Lung (tissue), 16 donors: ENCODE measurements around the gene TEX28. TPM values are rescaled to one million over a fixed set of nuclear protein-coding genes. Genes with fewer than 3 reads are reported as not detected.
A peak's percentile ranks its signal among the peaks of the same experiment; 100 is the strongest.
"Not testable (repeated sequence)": the region's sequence is repeated elsewhere in the genome, so short reads cannot be mapped to it uniquely, and the experiment has no call there.

Experiments used
- ATAC-seq: fragments of 200-7000 bp; cut with Tn5 transposase; one replicate; pipeline ENCODE4 v1.9.1; 2020; ENCODE audit warnings: moderate number of reproducible peaks; ENCODE audit not compliant: insufficient read depth, low FRiP score
- DNase-seq, 3 donors: peaks; one replicate each; pipeline ENCODE4 v3.0.0-alpha.2; 2013 to 2017
- H3K27ac ChIP-seq, 2 donors: one replicate each; pipeline ENCODE4 v1.5.1; 2013; ENCODE audit warnings: mild to moderate bottlenecking in 2 of 2, moderate library complexity in 2 of 2, control low read depth in 1 of 2, inconsistent platforms in 1 of 2, low read depth in 1 of 2, low read length in 1 of 2
- H3K27me3 ChIP-seq, 3 donors: one replicate each; pipeline ENCODE4 v1.5.1; 2013; ENCODE audit warnings: low read length in 2 of 3; ENCODE audit not compliant: control insufficient read depth in 3 of 3, insufficient read depth in 3 of 3
- H3K36me3 ChIP-seq, 4 donors: one replicate each; pipeline ENCODE4 v1.5.1; 2013; ENCODE audit warnings: low read length in 4 of 4, mild to moderate bottlenecking in 1 of 4, moderate library complexity in 1 of 4; ENCODE audit not compliant: control insufficient read depth in 4 of 4, insufficient read depth in 4 of 4
- H3K4me1 ChIP-seq, 5 donors: one replicate each; pipeline ENCODE4 v1.5.1; 2013; ENCODE audit warnings: low read length in 5 of 5, mild to moderate bottlenecking in 2 of 5, moderate library complexity in 1 of 5; ENCODE audit not compliant: control insufficient read depth in 5 of 5, insufficient read depth in 5 of 5
- H3K4me3 ChIP-seq: one replicate; pipeline ENCODE4 v1.5.1; 2013; ENCODE audit warnings: mild to moderate bottlenecking, control low read depth, moderate library complexity
- H3K9ac ChIP-seq, 2 donors: one replicate each; pipeline ENCODE4 v1.5.1; 2013; ENCODE audit warnings: low read length in 2 of 2, control low read depth in 1 of 2; ENCODE audit not compliant: insufficient read depth in 1 of 2
- H3K9me3 ChIP-seq, 4 donors: one replicate each; pipeline ENCODE4 v1.5.1; 2013; ENCODE audit warnings: low read length in 3 of 4, mild to moderate bottlenecking in 1 of 4, moderate library complexity in 1 of 4; ENCODE audit not compliant: control insufficient read depth in 4 of 4, insufficient read depth in 3 of 4
- WGBS, 2 donors: extraction: QIAGEN DNeasy Blood & Tissue Kit; methylation state at CpG; one replicate each; pipeline ENCODE4 v1.1.7; 2013; 5-methylcytosine and 5-hydroxymethylcytosine counted together
- long read RNA-seq, 5 donors: transcript quantifications; one replicate each; lab custom pipeline, GENCODE V29; 2026
- polyA plus RNA-seq, 2 donors: library from polyadenylated mRNA; stranded (reverse); fragments of 200-250 nt; gene quantifications; one replicate each; pipeline ENCODE4 v1.2.1, GENCODE V29; 2013
- total RNA-seq, 2 donors: library from RNA; depleted of rRNA in 1 of 2; stranded (reverse); fragments of >200 nt in 1 of 2; gene quantifications; one replicate each; pipeline ENCODE4 v1.2.1, GENCODE V29; 2014 to 2021
- TF ChIP-seq, protein P1 (sequence below): IDR thresholded peaks from 2 replicates; pipeline ENCODE4 v1.5.1; 2012; ENCODE audit warnings: mild to moderate bottlenecking; ENCODE audit errors: control extremely low read depth, extremely low read depth
- donor health status: control.
- donor health status: control.
- donor health status: Bipolar disorder and iron deficiency.
- donor health status: healthy.
- donor health status: DM: yes; HTN: yes; CAD: no.

The TEX28 gene, protein sequence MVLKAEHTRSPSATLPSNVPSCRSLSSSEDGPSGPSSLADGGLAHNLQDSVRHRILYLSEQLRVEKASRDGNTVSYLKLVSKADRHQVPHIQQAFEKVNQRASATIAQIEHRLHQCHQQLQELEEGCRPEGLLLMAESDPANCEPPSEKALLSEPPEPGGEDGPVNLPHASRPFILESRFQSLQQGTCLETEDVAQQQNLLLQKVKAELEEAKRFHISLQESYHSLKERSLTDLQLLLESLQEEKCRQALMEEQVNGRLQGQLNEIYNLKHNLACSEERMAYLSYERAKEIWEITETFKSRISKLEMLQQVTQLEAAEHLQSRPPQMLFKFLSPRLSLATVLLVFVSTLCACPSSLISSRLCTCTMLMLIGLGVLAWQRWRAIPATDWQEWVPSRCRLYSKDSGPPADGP
- not detected for total RNA-seq
- polyA plus RNA-seq: under 1 TPM in 1 of 2 donors, not detected in 1; 0.02 TPM
- long read RNA-seq, donor 1: 0 reads
- long read RNA-seq, donor 2: 0 reads
- long read RNA-seq, donor 3: 0 reads
- long read RNA-seq, donor 4: 0 reads
- long read RNA-seq, donor 5: 0 reads

DNA sequence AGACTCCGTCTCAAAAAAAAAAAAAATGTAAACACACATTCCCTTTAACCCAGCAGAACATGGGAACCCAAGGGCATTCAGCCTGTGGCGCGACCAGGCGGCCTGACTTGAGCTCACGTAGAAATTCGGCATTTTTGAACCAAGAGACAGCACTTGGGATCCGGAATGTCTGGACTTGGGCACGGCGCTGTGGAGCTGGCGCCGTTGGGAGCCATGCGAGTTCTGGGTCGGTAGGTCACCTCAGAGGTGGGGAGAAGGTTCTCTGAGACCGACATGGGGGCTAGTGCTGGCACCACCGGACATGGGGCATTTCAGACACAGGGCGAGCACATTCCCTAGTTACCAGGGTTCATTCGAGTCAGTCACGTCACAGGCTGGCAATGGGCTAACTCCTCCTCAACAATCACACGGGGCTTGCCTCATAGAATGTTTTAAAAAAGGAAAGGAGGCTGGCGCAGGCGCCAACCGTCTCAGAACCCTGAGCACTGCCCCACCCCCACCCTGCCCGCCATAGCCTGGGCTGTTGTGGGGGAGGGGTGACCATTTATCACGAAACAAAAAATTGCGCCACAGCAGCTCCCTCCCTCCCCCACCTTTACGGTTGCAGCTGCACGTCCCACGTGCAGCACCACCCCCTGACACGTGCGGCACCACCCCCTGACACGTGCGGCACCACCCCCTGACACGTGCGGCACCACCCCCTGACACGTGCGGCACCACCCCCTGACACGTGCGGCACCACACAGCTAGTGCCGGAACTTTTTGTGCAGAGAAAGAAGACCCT, at the start of gene TEX28:
TEX28 (minus strand) TSS at position 334 of the 784 bp plus-strand sequence. CDS start 3,007 bp downstream, outside the sequence.
- no peak for ATAC-seq
- TF ChIP-seq, protein P1, sequence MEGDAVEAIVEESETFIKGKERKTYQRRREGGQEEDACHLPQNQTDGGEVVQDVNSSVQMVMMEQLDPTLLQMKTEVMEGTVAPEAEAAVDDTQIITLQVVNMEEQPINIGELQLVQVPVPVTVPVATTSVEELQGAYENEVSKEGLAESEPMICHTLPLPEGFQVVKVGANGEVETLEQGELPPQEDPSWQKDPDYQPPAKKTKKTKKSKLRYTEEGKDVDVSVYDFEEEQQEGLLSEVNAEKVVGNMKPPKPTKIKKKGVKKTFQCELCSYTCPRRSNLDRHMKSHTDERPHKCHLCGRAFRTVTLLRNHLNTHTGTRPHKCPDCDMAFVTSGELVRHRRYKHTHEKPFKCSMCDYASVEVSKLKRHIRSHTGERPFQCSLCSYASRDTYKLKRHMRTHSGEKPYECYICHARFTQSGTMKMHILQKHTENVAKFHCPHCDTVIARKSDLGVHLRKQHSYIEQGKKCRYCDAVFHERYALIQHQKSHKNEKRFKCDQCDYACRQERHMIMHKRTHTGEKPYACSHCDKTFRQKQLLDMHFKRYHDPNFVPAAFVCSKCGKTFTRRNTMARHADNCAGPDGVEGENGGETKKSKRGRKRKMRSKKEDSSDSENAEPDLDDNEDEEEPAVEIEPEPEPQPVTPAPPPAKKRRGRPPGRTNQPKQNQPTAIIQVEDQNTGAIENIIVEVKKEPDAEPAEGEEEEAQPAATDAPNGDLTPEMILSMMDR: no peak
- H3K9me3 ChIP-seq: peaks cover 0 to 12% (median 0%) of the 10 kb centered on the region in 4 donors
- no peak for DNase-seq
- no peaks in the 10 kb centered on the region for H3K36me3 ChIP-seq
- no peak within 1 kb of the TSS for H3K4me3 ChIP-seq
- no peaks in the 10 kb centered on the region for H3K4me1 ChIP-seq
- no peak within 1 kb of the TSS for H3K9ac ChIP-seq
- H3K27me3 ChIP-seq: no peaks in the 10 kb centered on the region
- WGBS, 2 donors: 81 to 91% methylated on average over 32 to 39 of the region's 39 CpGs
- H3K27ac ChIP-seq: no peak within 1 kb of the TSS

- H3K36me3 ChIP-seq, DNase-seq, H3K9me3 ChIP-seq, H3K27me3 ChIP-seq, H3K4me3 ChIP-seq, H3K27ac ChIP-seq, H3K4me1 ChIP-seq, H3K9ac ChIP-seq: not testable (repeated sequence)
- peak; percentile 24 for ATAC-seq
- WGBS, 2 donors: no CpG with 5 or more reads among the region's 20 CpGs
Observed at GRCh38 chrX:154343620-154344019, 48.7 kb upstream of the TEX28 start.

DNA sequence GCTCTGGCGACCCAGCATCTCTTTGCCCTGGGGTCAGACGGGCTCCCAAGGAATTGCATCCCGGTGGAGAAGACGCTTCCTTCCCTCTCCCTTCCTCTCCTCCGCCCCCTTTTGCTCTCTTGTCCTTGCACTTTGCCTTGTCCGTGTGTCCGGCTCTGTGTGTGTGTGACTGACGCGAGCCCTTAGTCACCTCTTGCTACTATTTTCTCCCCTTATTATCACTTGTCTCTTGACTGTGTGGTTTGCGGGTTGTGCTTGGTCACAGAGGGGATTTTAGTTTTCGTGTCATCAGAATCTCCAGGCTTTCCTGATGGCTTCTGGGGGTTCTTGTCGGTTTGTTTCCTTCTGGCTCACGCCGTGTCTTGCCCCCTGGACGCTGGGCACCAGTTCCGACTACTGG, 48.1 kb upstream of the TEX28 start:
- not testable (repeated sequence) for H3K4me1 ChIP-seq, DNase-seq, H3K27ac ChIP-seq, H3K4me3 ChIP-seq, H3K36me3 ChIP-seq, H3K9ac ChIP-seq, H3K27me3 ChIP-seq, ATAC-seq, H3K9me3 ChIP-seq
- no CpG with 5 or more reads among the region's 16 CpGs for WGBS, 2 donors

GRCh38 chrX:154341399-154342298, 46.7 kb upstream of the TEX28 start:
- DNase-seq, H3K4me1 ChIP-seq, H3K9ac ChIP-seq, H3K4me3 ChIP-seq, H3K9me3 ChIP-seq, H3K36me3 ChIP-seq, H3K27me3 ChIP-seq: not testable (repeated sequence)
- WGBS, 2 donors: 40% methylated on average over 16 of the region's 115 CpGs; no CpG with 5 or more reads in 1 of the 2 donors
- peak overlapping the region in 1 of 2 donors; percentile 50 for H3K27ac ChIP-seq
- ATAC-seq: peak; percentile 85
